MM.1S (cell line): ENCODE measurements around the gene REN.

Experiments
- DNase-seq: peaks from one replicate; pipeline ENCODE4 v3.0.0-alpha.2; 2015
- H2AFZ ChIP-seq: fragments of 300-600 bp; sonication (generic); 2 replicates; pipeline ENCODE4 v1.6.0; 2016; ENCODE audit warnings: antibody characterized with exemption, low read length
- H3F3A ChIP-seq: fragments of 300-600 bp; sonication (generic); 2 replicates; pipeline ENCODE4 v1.6.1; 2016; ENCODE audit warnings: mild to moderate bottlenecking, antibody characterized with exemption, low read length, moderate library complexity, mixed read lengths; ENCODE audit not compliant: insufficient read depth
- H3K27ac ChIP-seq: fragments of 300-600 bp; sonication (generic); 2 replicates; pipeline ENCODE4 v1.5.1; 2016; ENCODE audit warnings: mild to moderate bottlenecking, low read length
- H3K27me3 ChIP-seq: fragments of 300-600 bp; sonication (generic); replicated peaks from 2 replicates; pipeline ENCODE4 v1.6.0; 2016; ENCODE audit warnings: low read length; ENCODE audit not compliant: insufficient read depth
- H3K36me3 ChIP-seq: fragments of 300-600 bp; sonication (generic); replicated peaks from 2 replicates; pipeline ENCODE4 v1.6.1; 2016; ENCODE audit warnings: mild to moderate bottlenecking, low read length, mixed read lengths; ENCODE audit not compliant: insufficient read depth
- H3K4me1 ChIP-seq: fragments of 300-600 bp; sonication (generic); 2 replicates; pipeline ENCODE4 v1.6.1; 2016; ENCODE audit warnings: low read length, mixed read lengths
- H3K4me2 ChIP-seq: fragments of 300-600 bp; sonication (generic); 2 replicates; pipeline ENCODE4 v1.6.0; 2016; ENCODE audit warnings: low read depth, low read length
- H3K4me3 ChIP-seq: fragments of 300-600 bp; sonication (generic); 2 replicates; pipeline ENCODE4 v1.5.1; 2016; ENCODE audit warnings: low read length, mixed read lengths
- H3K79me2 ChIP-seq: fragments of 300-600 bp; sonication (generic); 2 replicates; pipeline ENCODE4 v1.6.1; 2016; ENCODE audit warnings: mixed run types, low read length, mixed read lengths
- H3K9ac ChIP-seq: fragments of 300-600 bp; sonication (generic); 2 replicates; pipeline ENCODE4 v1.6.1; 2016; ENCODE audit warnings: low read length, mixed read lengths
- H3K9me2 ChIP-seq: fragments of 300-600 bp; sonication (generic); replicated peaks from 2 replicates; pipeline ENCODE4 v1.6.1; 2016; ENCODE audit warnings: mild to moderate bottlenecking, low read length, mixed read lengths; ENCODE audit not compliant: insufficient read depth
- H3K9me3 ChIP-seq: fragments of 300-600 bp; sonication (generic); replicated peaks from 2 replicates; pipeline ENCODE4 v1.6.1; 2016; ENCODE audit warnings: mild to moderate bottlenecking, low read length, mixed read lengths; ENCODE audit not compliant: insufficient read depth
- H4K20me1 ChIP-seq: fragments of 300-600 bp; sonication (generic); 2 replicates; pipeline ENCODE4 v1.6.1; 2016; ENCODE audit warnings: mild to moderate bottlenecking, low read length, moderate library complexity, mixed read lengths; ENCODE audit not compliant: insufficient read depth
- EZH2 ChIP-seq: fragments of 300-600 bp; sonication (generic); optimal IDR thresholded peaks from 2 replicates; pipeline ENCODE3; 2017; ENCODE audit warnings: low read depth, mild to moderate bottlenecking, antibody characterized with exemption, low read length, mixed read lengths
- EZH2phosphoT487 ChIP-seq: fragments of 300-600 bp; sonication (generic); IDR thresholded peaks from 2 replicates; pipeline ENCODE4 v1.6.1; 2018; ENCODE audit warnings: antibody characterized with exemption, low read length
- TF ChIP-seq, protein P1 (sequence below): fragments of 300-600 bp; sonication (generic); IDR thresholded peaks from 2 replicates; pipeline ENCODE4 v1.5.1; 2016; ENCODE audit warnings: antibody characterized with exemption, low read length, mixed read lengths

Gene REN

DNA sequence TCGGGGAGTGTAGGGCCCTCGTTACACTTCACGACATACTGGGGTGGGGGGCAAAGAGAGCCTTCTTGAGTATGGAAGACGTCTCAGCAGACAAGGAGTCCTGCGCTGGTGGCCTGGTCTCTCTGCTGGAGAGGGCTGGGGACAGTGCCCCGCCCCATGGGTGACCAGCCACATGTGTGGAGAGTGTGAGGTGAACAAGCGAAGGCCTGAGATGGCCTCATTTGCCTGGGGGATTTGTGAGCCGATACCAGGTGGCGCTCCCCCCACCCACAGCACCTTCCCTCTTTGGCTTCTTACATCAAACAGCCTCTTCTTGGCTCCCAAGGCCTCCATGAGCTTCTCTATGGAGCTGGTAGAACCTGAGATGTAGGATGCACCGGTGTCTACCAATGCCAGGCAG lies 10.3 kb downstream of the REN start:
- TF ChIP-seq EZH2phosphoT487 (no peak), EZH2 (no peak)
- TF ChIP-seq, protein P1, sequence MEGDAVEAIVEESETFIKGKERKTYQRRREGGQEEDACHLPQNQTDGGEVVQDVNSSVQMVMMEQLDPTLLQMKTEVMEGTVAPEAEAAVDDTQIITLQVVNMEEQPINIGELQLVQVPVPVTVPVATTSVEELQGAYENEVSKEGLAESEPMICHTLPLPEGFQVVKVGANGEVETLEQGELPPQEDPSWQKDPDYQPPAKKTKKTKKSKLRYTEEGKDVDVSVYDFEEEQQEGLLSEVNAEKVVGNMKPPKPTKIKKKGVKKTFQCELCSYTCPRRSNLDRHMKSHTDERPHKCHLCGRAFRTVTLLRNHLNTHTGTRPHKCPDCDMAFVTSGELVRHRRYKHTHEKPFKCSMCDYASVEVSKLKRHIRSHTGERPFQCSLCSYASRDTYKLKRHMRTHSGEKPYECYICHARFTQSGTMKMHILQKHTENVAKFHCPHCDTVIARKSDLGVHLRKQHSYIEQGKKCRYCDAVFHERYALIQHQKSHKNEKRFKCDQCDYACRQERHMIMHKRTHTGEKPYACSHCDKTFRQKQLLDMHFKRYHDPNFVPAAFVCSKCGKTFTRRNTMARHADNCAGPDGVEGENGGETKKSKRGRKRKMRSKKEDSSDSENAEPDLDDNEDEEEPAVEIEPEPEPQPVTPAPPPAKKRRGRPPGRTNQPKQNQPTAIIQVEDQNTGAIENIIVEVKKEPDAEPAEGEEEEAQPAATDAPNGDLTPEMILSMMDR = no peak
- no peaks in the 10 kb centered on the region for H3K36me3 ChIP-seq
- no peaks in the 10 kb centered on the region for H3K9me3 ChIP-seq
- H2AFZ ChIP-seq = no peak overlapping the region
- H3F3A ChIP-seq = no peaks in the 10 kb centered on the region
- H3K79me2 ChIP-seq = no peaks in the 10 kb centered on the region
- H3K9me2 ChIP-seq = no peaks in the 10 kb centered on the region
- H3K27me3 ChIP-seq = peaks cover 40% of the 10 kb centered on the region
- H3K4me1 ChIP-seq = no peaks in the 10 kb centered on the region
- H3K4me2 ChIP-seq = no peak overlapping the region
- H3K4me3 ChIP-seq = no peak overlapping the region
- H3K9ac ChIP-seq = no peak overlapping the region
- DNase-seq = no peak
- H4K20me1 ChIP-seq = no peaks in the 10 kb centered on the region
- H3K27ac ChIP-seq = no peak overlapping the region

DNA sequence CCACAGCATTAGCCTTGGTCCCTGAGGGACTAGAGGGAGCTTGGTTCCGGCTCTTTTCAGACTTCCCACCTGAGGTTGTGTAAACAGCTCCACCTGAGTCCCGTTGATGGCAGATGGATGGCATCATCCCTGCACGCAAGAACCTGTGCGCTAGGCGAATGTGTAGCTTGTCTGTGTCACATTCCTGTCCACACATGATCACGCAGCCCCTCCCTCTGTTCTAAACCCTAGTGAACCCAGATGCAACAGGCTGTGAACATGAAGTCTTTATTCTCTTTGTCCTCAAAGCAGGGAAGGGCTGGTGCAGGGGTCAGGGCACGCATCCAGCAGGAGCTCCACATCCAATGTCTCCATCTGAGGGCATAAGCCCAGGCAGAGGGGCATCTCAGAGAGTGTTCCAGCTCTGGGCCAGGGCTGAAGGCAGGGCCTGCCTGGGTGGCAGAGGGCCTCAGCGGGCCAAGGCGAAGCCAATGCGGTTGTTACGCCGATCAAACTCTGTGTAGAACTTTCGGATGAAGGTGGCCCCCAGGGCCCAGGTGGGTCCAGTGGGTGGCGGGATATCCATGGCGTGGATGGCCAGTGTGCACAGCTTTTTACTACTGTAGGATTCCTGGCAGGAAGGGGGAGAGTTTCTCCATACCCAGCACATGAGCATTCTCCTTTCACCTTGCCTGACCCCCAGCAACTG lies 11.4 kb downstream of the REN start:
- Histone ChIP-seq H3F3A (no peaks in the 10 kb centered on the region), H4K20me1 (no peaks in the 10 kb centered on the region), H3K79me2 (no peaks in the 10 kb centered on the region), H3K36me3 (no peaks in the 10 kb centered on the region), H3K27ac (no peak overlapping the region), H2AFZ (no peak overlapping the region), H3K4me3 (no peak overlapping the region), H3K9me3 (no peaks in the 10 kb centered on the region), H3K9me2 (no peaks in the 10 kb centered on the region), H3K27me3 (peaks cover 40% of the 10 kb centered on the region), H3K4me1 (no peaks in the 10 kb centered on the region), H3K9ac (no peak overlapping the region), H3K4me2 (no peak overlapping the region)
- no peak for DNase-seq
- TF ChIP-seq, protein P1 = no peak
- TF ChIP-seq EZH2phosphoT487 (no peak), EZH2 (no peak)

DNA sequence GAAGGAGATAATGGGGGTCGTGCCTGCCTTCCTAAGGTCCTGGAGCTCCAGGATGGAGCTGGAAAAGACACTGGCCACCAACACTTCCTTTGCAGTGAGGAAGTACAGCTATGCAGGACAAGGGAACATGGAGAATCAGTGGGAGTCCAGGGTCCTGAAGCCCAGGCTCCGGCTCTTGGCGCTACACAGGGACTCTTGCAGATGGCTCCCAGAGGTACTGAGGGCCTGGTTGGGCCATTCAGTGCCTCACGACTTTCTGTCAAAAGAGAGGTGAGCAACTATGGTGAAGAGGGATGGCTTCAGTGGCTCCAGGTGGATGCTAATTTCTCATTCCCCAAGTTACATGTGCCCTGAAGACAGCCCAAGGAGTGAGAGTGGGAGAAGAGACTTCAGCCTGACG lies 12.5 kb downstream of the REN start:
- Histone ChIP-seq H3K4me2 (no peak overlapping the region), H3F3A (no peaks in the 10 kb centered on the region), H3K27ac (no peak overlapping the region), H4K20me1 (no peaks in the 10 kb centered on the region), H3K9me3 (no peaks in the 10 kb centered on the region), H3K9ac (no peak overlapping the region), H3K9me2 (no peaks in the 10 kb centered on the region), H3K4me3 (no peak overlapping the region), H3K36me3 (no peaks in the 10 kb centered on the region), H3K27me3 (peaks cover 40% of the 10 kb centered on the region), H3K79me2 (no peaks in the 10 kb centered on the region), H2AFZ (no peak overlapping the region), H3K4me1 (no peaks in the 10 kb centered on the region)
- no peak for DNase-seq
- TF ChIP-seq EZH2 = no peak
- TF ChIP-seq, protein P1 = no peak
- TF ChIP-seq EZH2phosphoT487 = no peak
